Activated CD8-positive, alpha-beta T cell treated with anti-CD3 and anti-CD28 coated beads for 36 hours (primary cell): ENCODE data around the gene PALLD. TPM values are rescaled to one million over a fixed set of nuclear protein-coding genes. Genes with fewer than 3 reads are reported as not detected.

Experiments
- ATAC-seq: fragments of 200-7000 bp; cut with Tn5 transposase; one replicate; pipeline ENCODE4 v1.10.0; 2021; ENCODE audit warnings: mild to moderate bottlenecking, moderate library complexity
- CTCF ChIA-PET: fragments of 350-600 bp; sonication (Branson Sonifier 250); formaldehyde crosslinking; loops from one replicate; lab custom pipeline; 2021; ENCODE audit warnings: antibody characterized with exemption; lab: Charles Lee
- POLR2A ChIA-PET: fragments of 350-600 bp; sonication (Branson Sonifier 250); formaldehyde crosslinking; loops from one replicate; lab custom pipeline; 2021; ENCODE audit warnings: antibody characterized with exemption; lab: Charles Lee
- DNase-seq: peaks from one replicate; pipeline ENCODE4 v3.0.0-alpha.2; 2020
- H3K27ac Mint-ChIP-seq: one replicate; pipeline ENCODE4 v1.8.0; 2021; ENCODE audit warnings: mild to moderate bottlenecking, mixed read lengths
- H3K27me3 Mint-ChIP-seq: one replicate; pipeline ENCODE4 v1.8.0; 2021; ENCODE audit warnings: mixed read lengths
- H3K36me3 Mint-ChIP-seq: one replicate; pipeline ENCODE4 v1.8.0; 2021; ENCODE audit warnings: low read depth, mixed read lengths
- H3K4me1 Mint-ChIP-seq: one replicate; pipeline ENCODE4 v1.8.0; 2021; ENCODE audit warnings: low read depth, mixed read lengths
- H3K4me3 Mint-ChIP-seq: one replicate; pipeline ENCODE4 v1.8.0; 2021; ENCODE audit warnings: mild to moderate bottlenecking, moderate library complexity, mixed read lengths
- H3K9me3 Mint-ChIP-seq: one replicate; pipeline ENCODE4 v1.8.0; 2021; ENCODE audit warnings: mixed read lengths
- intact Hi-C: fragments of 100-400 bp; cut with micrococcal nuclease; formaldehyde crosslinking; loops from one replicate; pipeline ENCODE4 v1.10.0; 2022
- total RNA-seq, 2 experiments: library from RNA; stranded (reverse); gene quantifications; one replicate each; pipeline ENCODE4 v1.2.3, GENCODE V29; 2021
- TF ChIP-seq, protein P1 (sequence below): fragments of 200-600 bp; IDR thresholded peaks from one replicate; pipeline ENCODE4 v1.8.0; 2022; ENCODE audit warnings: antibody characterized with exemption, mild to moderate bottlenecking

The PALLD gene
- total RNA-seq, 2 experiments from 2014 or later, result 0.41 to 0.60 TPM

GRCh38 chr4:168654848-168655174, 158.0 kb downstream of the PALLD start:
- intact Hi-C loops, result no loop called here
- Mint-ChIP-seq H3K27me3 (peaks cover 15% of the 10 kb centered on the region), H3K9me3 (no peaks in the 10 kb centered on the region), H3K4me1 (no peaks in the 10 kb centered on the region), H3K4me3 (no peak overlapping the region), H3K27ac (no peak overlapping the region), H3K36me3 (no peaks in the 10 kb centered on the region)
- DNase-seq (no peak), ATAC-seq (no peak)
- TF ChIP-seq, protein P1, sequence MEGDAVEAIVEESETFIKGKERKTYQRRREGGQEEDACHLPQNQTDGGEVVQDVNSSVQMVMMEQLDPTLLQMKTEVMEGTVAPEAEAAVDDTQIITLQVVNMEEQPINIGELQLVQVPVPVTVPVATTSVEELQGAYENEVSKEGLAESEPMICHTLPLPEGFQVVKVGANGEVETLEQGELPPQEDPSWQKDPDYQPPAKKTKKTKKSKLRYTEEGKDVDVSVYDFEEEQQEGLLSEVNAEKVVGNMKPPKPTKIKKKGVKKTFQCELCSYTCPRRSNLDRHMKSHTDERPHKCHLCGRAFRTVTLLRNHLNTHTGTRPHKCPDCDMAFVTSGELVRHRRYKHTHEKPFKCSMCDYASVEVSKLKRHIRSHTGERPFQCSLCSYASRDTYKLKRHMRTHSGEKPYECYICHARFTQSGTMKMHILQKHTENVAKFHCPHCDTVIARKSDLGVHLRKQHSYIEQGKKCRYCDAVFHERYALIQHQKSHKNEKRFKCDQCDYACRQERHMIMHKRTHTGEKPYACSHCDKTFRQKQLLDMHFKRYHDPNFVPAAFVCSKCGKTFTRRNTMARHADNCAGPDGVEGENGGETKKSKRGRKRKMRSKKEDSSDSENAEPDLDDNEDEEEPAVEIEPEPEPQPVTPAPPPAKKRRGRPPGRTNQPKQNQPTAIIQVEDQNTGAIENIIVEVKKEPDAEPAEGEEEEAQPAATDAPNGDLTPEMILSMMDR, result no peak
- ChIA-PET CTCF (no interaction called here), POLR2A (no interaction called here)

- POLR2A ChIA-PET, result no interaction called here
- Mint-ChIP-seq H3K9me3 (no peaks in the 10 kb centered on the region), H3K36me3 (no peaks in the 10 kb centered on the region), H3K27ac (no peak overlapping the region), H3K4me3 (no peak overlapping the region), H3K27me3 (peaks cover 15% of the 10 kb centered on the region), H3K4me1 (no peaks in the 10 kb centered on the region)
- CTCF ChIA-PET, result no interaction called here
- TF ChIP-seq, protein P1, result no peak
- ATAC-seq (no peak), DNase-seq (no peak)
- intact Hi-C loops, result no loop called here
These were observed 158.3 kb downstream of the PALLD start for GRCh38 chr4:168655182-168655581.

DNA sequence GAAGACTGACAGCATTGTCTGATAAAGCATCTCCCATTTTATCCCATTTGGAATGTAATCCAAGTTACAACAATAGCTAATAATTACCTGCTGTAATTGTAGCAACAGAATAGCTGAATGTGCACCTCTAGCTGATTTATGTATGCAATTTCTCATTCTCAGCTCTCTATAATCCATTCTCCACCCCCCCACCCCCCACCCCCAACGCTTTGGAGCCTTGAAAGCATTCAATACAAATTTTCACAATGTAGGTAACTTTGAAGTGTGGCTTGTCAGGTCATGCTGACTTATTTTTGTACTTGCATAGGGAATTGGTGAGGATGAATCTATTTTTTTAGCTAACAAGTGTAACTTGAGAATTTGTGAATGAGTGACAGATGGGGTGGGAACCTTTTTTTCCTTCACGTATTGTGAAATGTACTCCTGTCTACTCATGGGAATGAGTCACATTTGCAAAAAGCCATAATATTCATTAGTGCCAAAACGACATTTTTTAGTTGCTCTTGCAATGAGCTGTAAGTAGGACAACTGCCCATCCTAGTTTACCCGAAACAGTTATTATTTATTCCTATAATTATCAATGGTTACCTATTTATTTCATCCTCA, 159.3 kb downstream of the PALLD start:
- Mint-ChIP-seq H3K9me3 (no peaks in the 10 kb centered on the region), H3K4me3 (no peak overlapping the region), H3K27me3 (peaks cover 15% of the 10 kb centered on the region), H3K4me1 (no peaks in the 10 kb centered on the region), H3K36me3 (no peaks in the 10 kb centered on the region), H3K27ac (no peak overlapping the region)
- intact Hi-C loops, result no loop called here
- CTCF ChIA-PET, result no interaction called here
- no peak for DNase-seq
- POLR2A ChIA-PET, result no interaction called here
- TF ChIP-seq, protein P1, result no peak
- ATAC-seq, result no peak

DNA sequence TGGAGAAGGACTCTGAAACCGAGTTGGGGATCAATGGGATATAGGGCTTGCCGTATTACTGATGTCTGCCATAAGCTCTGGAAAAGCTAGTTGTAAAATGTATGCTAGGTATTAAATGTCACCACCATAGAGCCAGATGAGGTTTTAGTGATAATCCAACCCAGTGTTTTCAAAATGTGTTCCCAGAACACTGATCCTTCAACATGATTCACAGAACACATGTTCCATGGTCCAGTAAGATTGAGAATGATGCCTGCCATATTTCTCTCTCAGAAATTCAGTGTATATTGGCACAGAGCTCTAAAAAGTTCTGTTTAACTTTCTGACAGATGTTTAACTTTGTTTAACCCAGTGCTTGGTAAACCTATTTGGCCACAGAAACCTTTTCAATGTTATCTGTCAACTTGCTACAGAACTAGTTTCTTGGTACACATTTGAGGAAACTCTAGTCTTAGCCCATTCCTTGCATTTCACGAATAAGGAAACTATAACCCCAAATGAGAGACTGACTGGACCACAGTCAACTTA, 160.2 kb downstream of the PALLD start:
- TF ChIP-seq, protein P1, result no peak
- intact Hi-C loops, result no loop called here
- no peak overlapping the region for H3K27ac Mint-ChIP-seq
- H3K4me1 Mint-ChIP-seq, result no peaks in the 10 kb centered on the region
- ATAC-seq, result no peak
- ChIA-PET CTCF (no interaction called here), POLR2A (no interaction called here)
- no peak for DNase-seq
- H3K4me3 Mint-ChIP-seq, result no peak overlapping the region
- peaks cover 10% of the 10 kb centered on the region for H3K27me3 Mint-ChIP-seq
- H3K9me3 Mint-ChIP-seq, result no peaks in the 10 kb centered on the region
- H3K36me3 Mint-ChIP-seq, result no peaks in the 10 kb centered on the region

DNA sequence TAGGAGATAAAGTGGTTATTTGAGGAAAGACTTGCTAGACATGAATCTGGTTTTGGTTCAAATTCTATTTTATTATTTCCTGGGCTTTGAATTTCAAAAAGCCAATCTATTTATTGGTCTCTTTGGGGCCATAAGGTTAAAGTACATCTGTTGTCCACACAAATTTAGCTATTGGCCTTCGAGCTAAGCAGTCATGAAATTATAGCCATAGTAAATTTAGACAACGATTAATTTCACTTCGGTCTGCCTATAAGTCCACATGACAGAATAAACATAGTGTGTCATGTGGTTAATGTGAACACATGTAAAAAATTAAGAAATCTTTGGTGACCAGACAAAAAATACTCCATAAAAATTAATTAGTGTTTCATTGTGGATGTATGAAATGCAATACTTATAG, 161.9 kb downstream of the PALLD start:
- intact Hi-C loops, result no loop called here
- DNase-seq (no peak), ATAC-seq (no peak)
- CTCF ChIA-PET, result no interaction called here
- Mint-ChIP-seq H3K4me3 (no peak overlapping the region), H3K9me3 (no peaks in the 10 kb centered on the region), H3K27me3 (peaks cover 9% of the 10 kb centered on the region), H3K36me3 (no peaks in the 10 kb centered on the region), H3K4me1 (no peaks in the 10 kb centered on the region), H3K27ac (no peak overlapping the region)
- POLR2A ChIA-PET, result no interaction called here
- TF ChIP-seq, protein P1, result no peak
